ENCODE measurements around the gene SPACA6. TPM values are rescaled to one million over a fixed set of nuclear protein-coding genes. Genes with fewer than 3 reads are reported as not detected.

The SPACA6 gene
- total RNA-seq, 1 experiment from 2014 or later: 30.3 TPM

- peaks cover 17% of the 10 kb centered on the region for H3K9me3 Mint-ChIP-seq (ENCODE audit: low read depth, unreplicated experiment)
- no peak for TF ChIP-seq CTCF (IDR thresholded peaks at IDR 0.05; ENCODE audit: unreplicated experiment)
- peaks cover 5% of the 10 kb centered on the region for H3K36me3 Mint-ChIP-seq (ENCODE audit: insufficient read depth, unreplicated experiment)
- no peaks in the 10 kb centered on the region for H3K4me1 Mint-ChIP-seq (ENCODE audit: low read depth, unreplicated experiment)
- H3K4me3 Mint-ChIP-seq (ENCODE audit: low read depth, unreplicated experiment): no peak overlapping the region
- DNase-seq: no peak
- no peak overlapping the region for H3K27ac Mint-ChIP-seq (ENCODE audit: unreplicated experiment)
- intact Hi-C loops (cut with micrococcal nuclease; ENCODE audit: unreplicated experiment): no loop called here
- CTCF ChIA-PET: no interaction called here
- peaks cover 39% of the 10 kb centered on the region for H3K27me3 Mint-ChIP-seq (ENCODE audit: unreplicated experiment)
- no TSS peak for BruUV-seq (replicated peaks)
These were observed 23.8 kb downstream of the SPACA6 start for GRCh38 chr19:51716925-51717324.

- peaks cover 61% of the 10 kb centered on the region for H3K27me3 Mint-ChIP-seq (ENCODE audit: unreplicated experiment)
- no peaks in the 10 kb centered on the region for H3K4me1 Mint-ChIP-seq (ENCODE audit: low read depth, unreplicated experiment)
- no peak for DNase-seq
- CTCF ChIA-PET: no interaction called here
- H3K4me3 Mint-ChIP-seq (ENCODE audit: low read depth, unreplicated experiment): no peak overlapping the region
- H3K36me3 Mint-ChIP-seq (ENCODE audit: insufficient read depth, unreplicated experiment): no peaks in the 10 kb centered on the region
- BruUV-seq (replicated peaks): no TSS peak
- H3K9me3 Mint-ChIP-seq (ENCODE audit: low read depth, unreplicated experiment): peaks cover 17% of the 10 kb centered on the region
- no peak for TF ChIP-seq CTCF (IDR thresholded peaks at IDR 0.05; ENCODE audit: unreplicated experiment)
- intact Hi-C loops (cut with micrococcal nuclease; ENCODE audit: unreplicated experiment): no loop called here
- no peak overlapping the region for H3K27ac Mint-ChIP-seq (ENCODE audit: unreplicated experiment)
These were observed 26.3 kb downstream of the SPACA6 start for GRCh38 chr19:51719251-51719988.

GRCh38 chr19:51721905-51722304, 28.8 kb downstream of the SPACA6 start:
- no peak overlapping the region for H3K27ac Mint-ChIP-seq (ENCODE audit: unreplicated experiment)
- no TSS peak for BruUV-seq (replicated peaks)

GRCh38 chr19:51722492-51722891, 29.4 kb downstream of the SPACA6 start:
- Mint-ChIP-seq H3K27me3 (ENCODE audit: unreplicated experiment) (peaks cover 62% of the 10 kb centered on the region), H3K36me3 (ENCODE audit: insufficient read depth, unreplicated experiment) (no peaks in the 10 kb centered on the region), H3K9me3 (ENCODE audit: low read depth, unreplicated experiment) (peaks cover 14% of the 10 kb centered on the region), H3K27ac (ENCODE audit: unreplicated experiment) (no peak overlapping the region), H3K4me3 (ENCODE audit: low read depth, unreplicated experiment) (no peak overlapping the region), H3K4me1 (ENCODE audit: low read depth, unreplicated experiment) (no peaks in the 10 kb centered on the region)
- no peak for TF ChIP-seq CTCF (IDR thresholded peaks at IDR 0.05; ENCODE audit: unreplicated experiment)
- DNase-seq: no peak
- no TSS peak for BruUV-seq (replicated peaks)
- intact Hi-C loops (cut with micrococcal nuclease; ENCODE audit: unreplicated experiment): no loop called here
- CTCF ChIA-PET: no interaction called here

More at GRCh38 chr19:51721905-51722304, 28.8 kb downstream of the SPACA6 start:
- Mint-ChIP-seq H3K4me1 (ENCODE audit: low read depth, unreplicated experiment) (no peaks in the 10 kb centered on the region), H3K9me3 (ENCODE audit: low read depth, unreplicated experiment) (peaks cover 9% of the 10 kb centered on the region), H3K4me3 (ENCODE audit: low read depth, unreplicated experiment) (no peak overlapping the region), H3K36me3 (ENCODE audit: insufficient read depth, unreplicated experiment) (no peaks in the 10 kb centered on the region), H3K27me3 (ENCODE audit: unreplicated experiment) (peaks cover 59% of the 10 kb centered on the region)
- DNase-seq: no peak
- TF ChIP-seq CTCF (IDR thresholded peaks at IDR 0.05; ENCODE audit: unreplicated experiment): no peak
- intact Hi-C loops (cut with micrococcal nuclease; ENCODE audit: unreplicated experiment): no loop called here
- CTCF ChIA-PET: no interaction called here
